Bronchial epithelial cell (primary cell): ENCODE data around the gene NLE1. TPM values are rescaled to one million over a fixed set of nuclear protein-coding genes. Genes with fewer than 3 reads are reported as not detected.

ENCODE experiments used
- DNase-seq: peaks from one replicate; pipeline ENCODE4 v3.0.0-alpha.2; 2010; ENCODE audit warnings: low read depth
- FAIRE-seq: peaks from 2 replicates; lab custom pipeline; 2011; peaks lifted over from hg19 to GRCh38; lab: Jason Lieb, UNC
- H3K27me3 ChIP-seq: 2 replicates; pipeline ENCODE4 v1.5.1; 2011; ENCODE audit warnings: low read length; ENCODE audit not compliant: control insufficient read depth, insufficient read depth
- H3K36me3 ChIP-seq: 2 replicates; pipeline ENCODE4 v1.5.1; 2011; ENCODE audit warnings: low read length; ENCODE audit not compliant: control insufficient read depth, insufficient read depth
- H3K4me3 ChIP-seq: 2 replicates; pipeline ENCODE4 v1.5.1; 2011; ENCODE audit warnings: mild to moderate bottlenecking, low read depth, low read length, control low read depth
- total RNA-seq: library from RNA; depleted of rRNA; stranded (reverse); fragments of >200 nt; gene quantifications from 2 replicates; pipeline ENCODE4 v1.2.1, GENCODE V29; 2014
- TF ChIP-seq, protein P1 (sequence below): IDR thresholded peaks from 2 replicates; pipeline ENCODE4 v1.5.1; 2011; ENCODE audit warnings: mild to moderate bottlenecking, moderate library complexity, low read length, control low read depth, inconsistent platforms; ENCODE audit not compliant: insufficient read depth, severe bottlenecking

NLE1 gene
- total RNA-seq, 1 donor from 2014 or later: 32.4 TPM

DNA sequence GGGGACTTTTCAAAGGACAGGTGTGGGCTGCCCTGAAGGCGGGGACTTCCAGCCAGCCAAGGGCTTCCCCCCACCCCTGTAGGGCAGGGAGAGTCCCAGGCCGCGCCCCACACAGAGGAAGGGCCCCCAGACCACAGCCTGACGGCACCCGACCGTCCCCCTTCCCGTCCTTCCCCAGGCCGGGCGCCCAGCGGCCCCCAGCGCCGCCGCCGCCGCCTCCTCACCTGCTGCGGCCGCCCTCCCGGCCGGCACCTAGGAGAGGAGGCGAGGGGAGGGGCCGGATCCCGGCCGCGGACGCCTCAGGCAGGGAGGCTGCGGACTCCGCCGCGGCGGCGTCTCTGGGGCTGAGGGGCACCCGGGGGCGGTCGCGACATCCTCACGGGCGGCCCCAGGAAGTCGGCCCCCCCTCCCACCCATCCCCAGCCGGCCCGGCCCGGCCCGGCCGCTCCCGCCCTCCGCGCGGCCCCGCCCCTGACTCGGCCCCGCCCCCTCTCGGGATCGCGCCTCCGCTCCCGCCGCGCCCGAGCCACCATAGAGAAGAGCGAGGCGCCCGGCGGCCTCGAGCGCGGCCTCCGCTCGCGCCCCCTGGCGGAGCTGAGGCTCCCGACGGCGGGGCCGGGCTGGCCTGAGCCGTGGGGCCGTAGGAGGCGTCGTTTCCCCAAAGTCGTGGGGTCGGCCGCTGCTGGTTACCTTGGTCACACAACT is 53.1 kb downstream of the NLE1 start:
- peak overlapping the region; percentile 87 for H3K4me3 ChIP-seq
- H3K36me3 ChIP-seq: no peaks in the 10 kb centered on the region
- DNase-seq (peak; percentile 43), FAIRE-seq (no peak)
- TF ChIP-seq, protein P1, sequence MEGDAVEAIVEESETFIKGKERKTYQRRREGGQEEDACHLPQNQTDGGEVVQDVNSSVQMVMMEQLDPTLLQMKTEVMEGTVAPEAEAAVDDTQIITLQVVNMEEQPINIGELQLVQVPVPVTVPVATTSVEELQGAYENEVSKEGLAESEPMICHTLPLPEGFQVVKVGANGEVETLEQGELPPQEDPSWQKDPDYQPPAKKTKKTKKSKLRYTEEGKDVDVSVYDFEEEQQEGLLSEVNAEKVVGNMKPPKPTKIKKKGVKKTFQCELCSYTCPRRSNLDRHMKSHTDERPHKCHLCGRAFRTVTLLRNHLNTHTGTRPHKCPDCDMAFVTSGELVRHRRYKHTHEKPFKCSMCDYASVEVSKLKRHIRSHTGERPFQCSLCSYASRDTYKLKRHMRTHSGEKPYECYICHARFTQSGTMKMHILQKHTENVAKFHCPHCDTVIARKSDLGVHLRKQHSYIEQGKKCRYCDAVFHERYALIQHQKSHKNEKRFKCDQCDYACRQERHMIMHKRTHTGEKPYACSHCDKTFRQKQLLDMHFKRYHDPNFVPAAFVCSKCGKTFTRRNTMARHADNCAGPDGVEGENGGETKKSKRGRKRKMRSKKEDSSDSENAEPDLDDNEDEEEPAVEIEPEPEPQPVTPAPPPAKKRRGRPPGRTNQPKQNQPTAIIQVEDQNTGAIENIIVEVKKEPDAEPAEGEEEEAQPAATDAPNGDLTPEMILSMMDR: peak; percentile 81
- no peaks in the 10 kb centered on the region for H3K27me3 ChIP-seq

DNA sequence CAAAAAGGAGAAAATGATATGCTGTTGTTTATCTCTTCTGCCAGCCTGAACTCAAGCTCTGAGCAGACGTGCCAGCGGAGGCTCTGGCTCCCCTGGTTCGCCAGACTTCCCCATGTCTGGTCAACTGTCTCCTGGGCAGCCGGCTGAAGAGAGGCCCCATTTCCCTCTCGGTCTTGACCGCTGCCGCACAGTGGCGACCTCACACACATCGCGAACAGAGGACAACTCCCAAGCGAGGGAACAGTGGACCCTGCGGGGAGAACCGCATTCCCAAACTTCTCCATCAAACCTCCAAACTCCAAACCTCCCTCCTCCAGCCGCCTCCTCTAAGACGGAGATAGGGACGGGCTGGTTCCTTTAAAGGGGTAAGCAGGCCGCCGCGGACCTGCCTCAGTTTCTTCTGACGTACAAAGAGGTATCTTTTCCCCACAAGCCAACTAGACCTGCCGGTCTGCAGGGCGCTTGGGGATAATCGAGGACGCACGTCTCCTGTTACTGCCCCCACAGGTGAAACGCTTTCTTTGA is 53.7 kb downstream of the NLE1 start:
- TF ChIP-seq, protein P1: no peak
- H3K27me3 ChIP-seq: no peaks in the 10 kb centered on the region
- no peaks in the 10 kb centered on the region for H3K36me3 ChIP-seq
- peak; percentile 46 for DNase-seq
- no peak for FAIRE-seq
- H3K4me3 ChIP-seq: peak overlapping the region; percentile 87

DNA sequence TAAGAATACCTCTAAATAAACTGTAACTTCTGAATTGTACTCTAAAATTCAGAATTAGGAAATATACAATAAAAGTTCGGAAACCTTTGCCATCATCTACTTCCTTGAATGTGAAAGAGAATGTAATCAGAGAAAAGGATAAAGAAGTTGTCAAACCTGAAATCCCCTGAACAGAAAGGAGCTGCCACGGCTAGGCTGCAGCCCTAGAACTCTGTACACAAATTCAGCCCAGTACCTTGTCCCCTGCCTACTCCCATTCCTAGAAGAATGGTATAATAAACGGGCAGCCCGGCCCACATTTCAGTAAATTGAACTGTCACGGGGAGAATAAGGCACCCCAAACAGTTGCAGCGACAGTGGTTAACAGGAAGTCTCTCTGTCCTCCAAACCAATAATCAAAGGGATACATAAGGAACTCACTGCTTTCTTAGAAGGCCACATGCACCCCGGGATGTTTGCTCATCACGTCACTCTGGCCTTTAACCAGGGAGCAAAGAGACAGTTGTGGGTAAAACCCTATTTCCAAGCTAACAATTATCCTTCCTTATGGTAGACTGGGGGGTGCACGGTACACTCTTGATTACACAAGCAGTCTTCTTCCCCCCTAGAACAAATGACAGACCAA is 54.3 kb downstream of the NLE1 start:
- no peaks in the 10 kb centered on the region for H3K36me3 ChIP-seq
- TF ChIP-seq, protein P1: no peak
- no peaks in the 10 kb centered on the region for H3K27me3 ChIP-seq
- FAIRE-seq: no peak
- DNase-seq: peak; percentile 35
- peak overlapping the region; percentile 87 for H3K4me3 ChIP-seq

DNA sequence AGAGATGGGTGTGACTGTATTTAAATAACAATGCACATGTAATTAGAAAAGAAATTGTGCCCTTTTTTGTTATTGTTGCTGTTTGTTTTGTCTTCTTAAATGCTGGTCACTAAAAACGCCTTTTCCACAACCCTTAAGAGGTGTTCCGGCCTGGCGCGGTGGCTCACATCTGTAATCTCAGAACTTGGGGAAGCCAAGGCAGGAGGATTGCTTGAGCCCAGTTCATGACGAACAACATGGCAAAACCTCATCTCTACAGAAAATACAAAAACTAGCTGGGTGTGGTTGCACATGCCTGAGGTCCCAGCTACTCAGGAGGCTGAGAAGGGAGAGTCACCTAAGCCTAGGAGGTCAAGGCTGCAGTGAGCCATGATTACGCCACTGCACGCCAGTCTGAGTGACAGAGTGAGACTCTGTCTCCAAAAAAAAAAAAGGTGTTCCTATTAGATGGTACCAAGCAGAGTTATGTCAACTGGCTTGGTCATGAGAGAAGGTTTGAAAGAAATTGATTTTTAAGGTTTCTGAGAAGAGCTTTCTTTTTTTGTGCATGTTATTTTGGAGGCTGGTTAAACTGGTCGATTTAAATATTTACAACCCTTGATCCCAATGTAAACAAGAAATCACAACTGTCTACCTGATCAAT is 55.1 kb downstream of the NLE1 start:
- H3K4me3 ChIP-seq: no peak overlapping the region
- DNase-seq (peak; percentile 42), FAIRE-seq (no peak)
- TF ChIP-seq, protein P1: no peak
- H3K27me3 ChIP-seq: no peaks in the 10 kb centered on the region
- H3K36me3 ChIP-seq: no peaks in the 10 kb centered on the region

DNA sequence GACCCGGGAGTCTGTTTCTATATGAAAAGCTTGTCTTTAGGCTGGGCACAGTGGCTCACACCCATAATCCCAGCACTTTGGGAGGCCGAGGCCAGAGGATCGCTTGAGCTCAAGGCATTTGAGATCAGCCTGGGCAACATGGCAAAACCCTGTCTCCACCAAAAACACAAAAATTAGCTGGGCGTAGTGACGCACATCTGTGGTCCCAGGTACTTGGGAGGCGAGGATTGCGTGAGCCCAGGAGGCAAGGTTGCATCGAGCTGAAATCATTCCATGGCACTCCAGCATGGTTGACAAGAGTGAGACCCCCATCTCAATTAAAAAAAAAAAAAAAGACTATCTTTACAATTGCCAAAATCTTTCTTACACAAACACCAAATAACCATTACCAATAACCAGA is 55.9 kb downstream of the NLE1 start:
- TF ChIP-seq, protein P1: no peak
- H3K27me3 ChIP-seq: no peaks in the 10 kb centered on the region
- H3K36me3 ChIP-seq: no peaks in the 10 kb centered on the region
- FAIRE-seq (no peak), DNase-seq (no peak)
- no peak overlapping the region for H3K4me3 ChIP-seq
